IMR-90 (cell line): ENCODE results near the gene ATP13A1. TPM values are rescaled to one million over a fixed set of nuclear protein-coding genes. Genes with fewer than 3 reads are reported as not detected.

Source experiments
- ATAC-seq: fragments of 200-7000 bp; cut with Tn5 transposase; 2 replicates; pipeline ENCODE4 v1.9.1; 2020; ENCODE audit warnings: low read depth, mild to moderate bottlenecking, moderate library complexity
- BruUV-seq: library from RNA; stranded (reverse); fragments of 400-500 nt; replicated peaks from 2 replicates; lab custom pipeline; 2021; lab: Mats Ljungman, UMichigan
- CTCF ChIA-PET: fragments of 300-600 bp; formaldehyde crosslinking; extraction: SDS; loops from one replicate; lab custom pipeline; 2021; ENCODE audit warnings: antibody characterized with exemption; lab: Yijun Ruan, JAX
- POLR2A ChIA-PET: fragments of 300-600 bp; sonication (Branson Sonifier 250); formaldehyde crosslinking; loops from one replicate; lab custom pipeline; 2022; ENCODE audit warnings: antibody characterized with exemption; ENCODE audit not compliant: unreplicated experiment; lab: Charles Lee
- DNase-seq: peaks from one replicate; pipeline ENCODE4 v3.0.0; 2013
- H2AFZ ChIP-seq: replicated peaks from 2 replicates; pipeline ENCODE3; 2013; ENCODE audit warnings: low read length, mild to moderate bottlenecking; ENCODE audit not compliant: poor library complexity
- H2AK5ac ChIP-seq: 2 replicates; pipeline ENCODE4 v1.6.1; 2013; ENCODE audit warnings: low read depth, low read length, inconsistent platforms
- H2AK9ac ChIP-seq: replicated peaks from 2 replicates; pipeline ENCODE3; 2013; ENCODE audit warnings: mild to moderate bottlenecking, low read depth, low read length, moderate library complexity; ENCODE audit not compliant: poor library complexity
- H2BK120ac ChIP-seq: 2 replicates; pipeline ENCODE4 v1.6.1; 2013; ENCODE audit warnings: low read depth, low read length, inconsistent platforms
- H2BK15ac ChIP-seq: 3 replicates; pipeline ENCODE4 v1.6.1; 2013; ENCODE audit warnings: low read depth, low read length, inconsistent platforms
- H2BK20ac ChIP-seq: 2 replicates; pipeline ENCODE4 v1.6.1; 2013; ENCODE audit warnings: low read depth, mild to moderate bottlenecking, inconsistent platforms, low read length, moderate library complexity
- H2BK5ac ChIP-seq: 2 replicates; pipeline ENCODE4 v1.6.1; 2013; ENCODE audit warnings: mild to moderate bottlenecking, low read depth, low read length, inconsistent platforms; ENCODE audit not compliant: poor library complexity, severe bottlenecking
- H3K14ac ChIP-seq: replicated peaks from 2 replicates; pipeline ENCODE4 v1.6.1; 2013; ENCODE audit warnings: low read depth, low read length, inconsistent platforms
- H3K18ac ChIP-seq: 2 replicates; pipeline ENCODE4 v1.6.1; 2013; ENCODE audit warnings: low read depth, low read length, control low read depth
- H3K23ac ChIP-seq: 2 replicates; pipeline ENCODE4 v1.6.1; 2013; ENCODE audit warnings: low read depth, low read length, inconsistent platforms
- H3K27ac ChIP-seq: 2 replicates; pipeline ENCODE4 v1.5.1; 2013; ENCODE audit warnings: mild to moderate bottlenecking, control low read depth, low read length; ENCODE audit not compliant: insufficient read depth
- H3K27me3 ChIP-seq: 2 replicates; pipeline ENCODE4 v1.6.1; 2013; ENCODE audit warnings: low read length; ENCODE audit not compliant: control insufficient read depth, insufficient read depth
- H3K36me3 ChIP-seq: 2 replicates; pipeline ENCODE4 v1.6.1; 2013; ENCODE audit warnings: low read length, mixed read lengths; ENCODE audit not compliant: control insufficient read depth, insufficient read depth
- H3K4ac ChIP-seq: 2 replicates; pipeline ENCODE4 v1.6.1; 2013; ENCODE audit warnings: low read depth, low read length, inconsistent platforms
- H3K4me1 ChIP-seq: 2 replicates; pipeline ENCODE4 v1.6.1; 2013; ENCODE audit warnings: low read length, mixed read lengths; ENCODE audit not compliant: control insufficient read depth, insufficient read depth
- H3K4me2 ChIP-seq: 2 replicates; pipeline ENCODE4 v1.6.1; 2013; ENCODE audit warnings: low read depth, mild to moderate bottlenecking, control low read depth, low read length, moderate library complexity
- H3K4me3 ChIP-seq: 2 replicates; pipeline ENCODE4 v1.5.1; 2013; ENCODE audit warnings: low read depth, mild to moderate bottlenecking, control low read depth, low read length, moderate library complexity; ENCODE audit not compliant: insufficient read depth
- H3K56ac ChIP-seq: 2 replicates; pipeline ENCODE4 v1.6.1; 2013; ENCODE audit warnings: low read length, inconsistent platforms; ENCODE audit not compliant: insufficient read depth; ENCODE audit errors: extremely low read depth
- H3K79me1 ChIP-seq, 2 experiments: 2 replicates each; pipeline ENCODE4 v1.6.1; 2013; ENCODE audit warnings: low read length in 2 of 2, inconsistent platforms in 1 of 2, low read depth in 1 of 2
- H3K9ac ChIP-seq: 2 replicates; pipeline ENCODE4 v1.6.1; 2013; ENCODE audit warnings: low read depth, low read length, control low read depth
- H3K9me1 ChIP-seq: 2 replicates; pipeline ENCODE4 v1.6.1; 2013; ENCODE audit warnings: low read length, inconsistent platforms; ENCODE audit not compliant: insufficient read depth
- H3K9me3 ChIP-seq: 2 replicates; pipeline ENCODE4 v1.6.1; 2013; ENCODE audit warnings: low read length; ENCODE audit not compliant: control insufficient read depth, insufficient read depth
- H4K20me1 ChIP-seq: 2 replicates; pipeline ENCODE4 v1.6.1; 2013; ENCODE audit warnings: low read length, inconsistent platforms; ENCODE audit not compliant: insufficient read depth
- H4K5ac ChIP-seq: 2 replicates; pipeline ENCODE4 v1.6.1; 2013; ENCODE audit warnings: mild to moderate bottlenecking, low read depth, low read length, control low read depth
- H4K8ac ChIP-seq, 2 experiments: 2 replicates each; pipeline ENCODE4 v1.6.1; 2013; ENCODE audit warnings: low read depth in 2 of 2, low read length in 2 of 2, control low read depth in 1 of 2, inconsistent platforms in 1 of 2
- H4K91ac ChIP-seq: 2 replicates; pipeline ENCODE4 v1.6.1; 2013; ENCODE audit warnings: low read depth, low read length, inconsistent platforms; ENCODE audit not compliant: insufficient read depth
- BHLHE40 ChIP-seq: fragments of 150-350 bp; IDR thresholded peaks from 2 replicates; pipeline ENCODE4 v1.6.1; 2016; ENCODE audit warnings: mild to moderate bottlenecking, low read depth, low read length
- CEBPB ChIP-seq: IDR thresholded peaks from 2 replicates; pipeline ENCODE4 v1.6.1; 2012; ENCODE audit warnings: low read depth, low read length, improper control_type of control experiment
- MXI1 ChIP-seq: IDR thresholded peaks from 2 replicates; pipeline ENCODE4 v1.6.1; 2012; ENCODE audit warnings: low read depth, mild to moderate bottlenecking, low read length, moderate library complexity, borderline replicate concordance
- RCOR1 ChIP-seq: IDR thresholded peaks from 2 replicates; pipeline ENCODE4 v1.6.1; 2012; ENCODE audit warnings: mild to moderate bottlenecking, low read length, improper control_type of control experiment; ENCODE audit not compliant: insufficient replicate concordance
- RFX5 ChIP-seq: IDR thresholded peaks from 2 replicates; pipeline ENCODE4 v1.8.0; 2012; ENCODE audit warnings: low read depth, mild to moderate bottlenecking, low read length, moderate library complexity
- SMC3 ChIP-seq: fragments of 150-350 bp; IDR thresholded peaks from 2 replicates; pipeline ENCODE4 v1.6.1; 2016; ENCODE audit warnings: low read depth, mild to moderate bottlenecking, antibody characterized with exemption, low read length, moderate library complexity
- WGBS, 2 experiments: methylation state at CpG; one replicate each; pipeline versions ENCODE4 v1.1.5 to v1.1.7; 2013; ENCODE audit warnings: missing lambda C conversion rate in 2 of 2; ENCODE audit not compliant: insufficient read length in 1 of 2; ENCODE audit errors: extremely low coverage in 2 of 2; 5-methylcytosine and 5-hydroxymethylcytosine counted together
- dilution Hi-C: fragments of 300-500 bp; cut with HindIII; formaldehyde crosslinking; loops from one replicate; pipeline ENCODE4 v1.14.3; 2018; ENCODE audit warnings: low sequenced_read_pairs; ENCODE audit not compliant: unreplicated experiment
- in situ Hi-C: fragments of 300-500 bp; cut with MboI; formaldehyde crosslinking; loops from 3 replicates; pipeline ENCODE4 v1.14.3; 2019; ENCODE audit warnings: low sequenced_read_pairs, inconsistent platforms, mixed read lengths
- intact Hi-C: fragments of 100-400 bp; cut with micrococcal nuclease; formaldehyde crosslinking; loops from 2 replicates; pipeline ENCODE4 v1.10.0; 2022
- polyA plus RNA-seq, 3 experiments: library from polyadenylated mRNA; depleted of rRNA; stranded (reverse); fragments of >200 nt; gene quantifications; 2 replicates each; pipeline ENCODE4 v1.2.3, GENCODE V29; 2012; ENCODE audit warnings: low replicate concordance in 1 of 3
- total RNA-seq: library from RNA; depleted of rRNA; stranded (reverse); fragments of >200 nt; gene quantifications from 2 replicates; pipeline ENCODE4 v1.2.3, GENCODE V29; 2012
- TF ChIP-seq, protein P1 (sequence below): fragments of 150-350 bp; IDR thresholded peaks from 2 replicates; pipeline ENCODE4 v1.6.1; 2017; ENCODE audit warnings: mild to moderate bottlenecking, antibody characterized with exemption, low read length, low read depth
- TF ChIP-seq, protein P2 (sequence below): fragments of 150-350 bp; IDR thresholded peaks from 2 replicates; pipeline ENCODE4 v1.6.1; 2016; ENCODE audit warnings: low read depth, mild to moderate bottlenecking, low read length, moderate library complexity, borderline replicate concordance

ATP13A1 gene
- total and polyA plus RNA-seq, 2 of the 4 experiments (the other 2 are of a cell fraction) = 13.3 to 43.8 TPM

DNA sequence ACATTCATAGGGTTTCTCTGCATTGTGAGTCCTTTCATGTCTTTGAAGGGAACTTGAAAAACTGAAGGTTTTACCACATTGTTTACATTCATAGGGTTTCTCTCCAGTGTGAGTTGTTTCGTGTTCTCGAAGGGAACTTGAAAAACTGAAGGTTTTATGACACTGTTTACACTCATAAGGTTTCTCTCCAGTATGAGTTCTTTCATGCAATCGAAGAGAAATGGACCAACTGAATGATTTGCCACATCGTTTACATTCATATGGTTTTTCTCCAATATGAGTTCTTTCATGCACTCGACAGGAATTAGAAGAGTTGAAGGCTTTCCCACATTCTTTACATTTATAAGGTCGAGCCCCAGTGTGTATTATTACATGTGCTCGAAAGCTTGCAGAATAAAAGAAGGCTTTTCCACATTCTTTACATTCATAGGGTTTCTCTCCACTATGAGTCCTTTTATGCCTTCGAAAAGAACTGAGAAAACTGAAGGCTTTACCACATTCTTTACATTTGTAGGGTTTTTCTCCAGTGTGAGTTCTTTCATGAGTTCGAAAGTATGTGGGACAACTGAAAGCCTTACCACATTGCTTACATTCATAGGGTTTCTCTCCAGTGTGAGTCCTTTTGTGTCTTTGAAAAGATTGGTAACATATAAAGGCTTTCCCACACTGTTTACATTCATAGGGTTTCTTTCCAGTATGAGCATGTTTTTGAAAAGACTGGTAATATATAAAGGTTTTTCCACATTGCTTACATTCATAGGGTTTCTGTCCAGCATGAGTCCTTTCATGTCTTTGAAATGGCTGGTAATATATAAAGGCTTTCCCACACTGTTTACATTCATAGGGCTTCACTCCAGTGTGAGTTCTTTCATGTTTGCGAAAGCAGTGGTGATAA, 48.7 kb upstream of the ATP13A1 start:
- no peak overlapping the region for H4K5ac ChIP-seq
- no peak overlapping the region for H2BK15ac ChIP-seq
- DNase-seq (no peak), ATAC-seq (no peak)
- no peak overlapping the region for H3K27ac ChIP-seq
- H2AK5ac ChIP-seq = no peak overlapping the region
- H3K9me1 ChIP-seq = no peaks in the 10 kb centered on the region
- H3K27me3 ChIP-seq = no peaks in the 10 kb centered on the region
- H2BK20ac ChIP-seq = no peak overlapping the region
- TF ChIP-seq SMC3 (no peak), RFX5 (no peak), CEBPB (no peak), BHLHE40 (no peak), RCOR1 (no peak), MXI1 (no peak)
- TF ChIP-seq, protein P1, sequence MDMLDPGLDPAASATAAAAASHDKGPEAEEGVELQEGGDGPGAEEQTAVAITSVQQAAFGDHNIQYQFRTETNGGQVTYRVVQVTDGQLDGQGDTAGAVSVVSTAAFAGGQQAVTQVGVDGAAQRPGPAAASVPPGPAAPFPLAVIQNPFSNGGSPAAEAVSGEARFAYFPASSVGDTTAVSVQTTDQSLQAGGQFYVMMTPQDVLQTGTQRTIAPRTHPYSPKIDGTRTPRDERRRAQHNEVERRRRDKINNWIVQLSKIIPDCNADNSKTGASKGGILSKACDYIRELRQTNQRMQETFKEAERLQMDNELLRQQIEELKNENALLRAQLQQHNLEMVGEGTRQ = no peak
- TF ChIP-seq, protein P2, sequence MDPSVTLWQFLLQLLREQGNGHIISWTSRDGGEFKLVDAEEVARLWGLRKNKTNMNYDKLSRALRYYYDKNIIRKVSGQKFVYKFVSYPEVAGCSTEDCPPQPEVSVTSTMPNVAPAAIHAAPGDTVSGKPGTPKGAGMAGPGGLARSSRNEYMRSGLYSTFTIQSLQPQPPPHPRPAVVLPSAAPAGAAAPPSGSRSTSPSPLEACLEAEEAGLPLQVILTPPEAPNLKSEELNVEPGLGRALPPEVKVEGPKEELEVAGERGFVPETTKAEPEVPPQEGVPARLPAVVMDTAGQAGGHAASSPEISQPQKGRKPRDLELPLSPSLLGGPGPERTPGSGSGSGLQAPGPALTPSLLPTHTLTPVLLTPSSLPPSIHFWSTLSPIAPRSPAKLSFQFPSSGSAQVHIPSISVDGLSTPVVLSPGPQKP = no peak
- H2BK5ac ChIP-seq = no peak overlapping the region
- no TSS peak for BruUV-seq
- no peak overlapping the region for H2BK120ac ChIP-seq
- no peaks in the 10 kb centered on the region for H3K4me1 ChIP-seq
- CTCF ChIA-PET = no interaction called here
- H4K8ac ChIP-seq = no peak overlapping the region
- H3K4me3 ChIP-seq = no peak overlapping the region
- peaks cover 42% of the 10 kb centered on the region for H3K36me3 ChIP-seq
- dilution Hi-C loops = no loop called here
- no peak overlapping the region for H3K56ac ChIP-seq
- POLR2A ChIA-PET = no interaction called here
- H3K14ac ChIP-seq = no peak overlapping the region
- H4K20me1 ChIP-seq = no peaks in the 10 kb centered on the region
- no CpG with 5 or more reads among the region's 10 CpGs for WGBS, 2 experiments
- H3K18ac ChIP-seq = no peak overlapping the region
- H3K4me2 ChIP-seq = no peak overlapping the region
- H2AFZ ChIP-seq = no peak overlapping the region
- intact Hi-C loops = no loop called here
- H2AK9ac ChIP-seq = no peak overlapping the region
- no peak overlapping the region for H4K91ac ChIP-seq
- in situ Hi-C loops = no loop called here
- peaks cover 88% of the 10 kb centered on the region for H3K9me3 ChIP-seq
- H3K9ac ChIP-seq = no peak overlapping the region
- H3K4ac ChIP-seq = no peak overlapping the region
- peaks cover 5 to 6% of the 10 kb centered on the region in 2 experiments; a peak in 3 of 4 replicates for H3K79me1 ChIP-seq
- H3K23ac ChIP-seq = no peak overlapping the region
